ENCODE measurements around the gene KIFC3.

GRCh38 chr16:57798953-57799599 is 3.2 kb downstream of the KIFC3 start:
- TF ChIP-seq CTCF (IDR thresholded peaks at IDR 0.05; ENCODE audit: insufficient read depth, low read depth, low read length) = no peak
- no peak for TF ChIP-seq EZH2 (IDR thresholded peaks at IDR 0.05; ENCODE audit: insufficient read depth, low read length)
